Upper lobe of right lung (tissue), 1 donor: ENCODE results near the gene CCNDBP1. TPM values are rescaled to one million over a fixed set of nuclear protein-coding genes. Genes with fewer than 3 reads are reported as not detected.

ENCODE experiments used
- ATAC-seq: fragments of 200-7000 bp; cut with Tn5 transposase; one replicate; pipeline ENCODE4 v1.9.1; 2020; ENCODE audit warnings: mild to moderate bottlenecking, moderate library complexity
- DNase-seq: peaks from one replicate; pipeline ENCODE4 v3.0.0-alpha.2; 2020
- H3K27ac ChIP-seq: fragments of 200-600 bp; one replicate; pipeline ENCODE4 v1.8.0; 2022
- H3K27me3 ChIP-seq: fragments of 200-600 bp; one replicate; pipeline ENCODE4 v1.8.0; 2022; ENCODE audit warnings: mild to moderate bottlenecking
- H3K36me3 ChIP-seq: fragments of 200-600 bp; one replicate; pipeline ENCODE4 v1.8.0; 2022
- H3K4me1 ChIP-seq: fragments of 200-600 bp; one replicate; pipeline ENCODE4 v1.8.0; 2022
- H3K4me3 ChIP-seq: fragments of 200-600 bp; one replicate; pipeline ENCODE4 v1.8.0; 2022; ENCODE audit warnings: mild to moderate bottlenecking
- H3K9me3 ChIP-seq: fragments of 200-600 bp; one replicate; pipeline ENCODE4 v1.8.0; 2022
- CTCF ChIP-seq: fragments of 200-600 bp; IDR thresholded peaks from one replicate; pipeline ENCODE4 v1.8.0; 2022; ENCODE audit warnings: antibody characterized with exemption
- intact Hi-C: fragments of 100-400 bp; cut with DNase I; formaldehyde crosslinking; loops from one replicate; pipeline ENCODE4 v1.11.0; 2022
- total RNA-seq: library from RNA; stranded (reverse); fragmentation: NEBNext Ultra II Directional; extraction: Animal tissue kit (Norgen Biotek cat#: 25700); gene quantifications from one replicate; pipeline ENCODE4 v1.2.1, GENCODE V29; 2021
- donor health status: DM: no; HTN: yes; CAD: no; lungs with severe emphysema.

CCNDBP1 gene
- total RNA-seq, 1 donor from 2014 or later: 57.9 TPM

GRCh38 chr15:43226436-43227305 lies 41.5 kb downstream of the CCNDBP1 start:
- intact Hi-C loops: no loop called here
- Histone ChIP-seq H3K27ac (no peak overlapping the region), H3K4me3 (no peak overlapping the region), H3K36me3 (no peaks in the 10 kb centered on the region), H3K27me3 (no peaks in the 10 kb centered on the region), H3K4me1 (no peaks in the 10 kb centered on the region), H3K9me3 (no peaks in the 10 kb centered on the region)
- TF ChIP-seq CTCF: no peak
- DNase-seq (no peak), ATAC-seq (no peak)

GRCh38 chr15:43229977-43230376 lies 44.8 kb downstream of the CCNDBP1 start:
- ATAC-seq: no peak
- Histone ChIP-seq H3K4me1 (no peaks in the 10 kb centered on the region), H3K4me3 (no peak overlapping the region), H3K27me3 (no peaks in the 10 kb centered on the region), H3K36me3 (no peaks in the 10 kb centered on the region), H3K27ac (no peak overlapping the region), H3K9me3 (no peaks in the 10 kb centered on the region)
- no peak for TF ChIP-seq CTCF
- no peak for DNase-seq
- intact Hi-C loops: no loop called here

- ATAC-seq (peak; percentile 52), DNase-seq (no peak)
- TF ChIP-seq CTCF: no peak
- H3K9me3 ChIP-seq: no peaks in the 10 kb centered on the region
- H3K4me1 ChIP-seq: no peaks in the 10 kb centered on the region
- intact Hi-C loops: no loop called here
- H3K36me3 ChIP-seq: no peaks in the 10 kb centered on the region
- peak overlapping the region; percentile 24 for H3K27ac ChIP-seq
- no peak overlapping the region for H3K4me3 ChIP-seq
- H3K27me3 ChIP-seq: no peaks in the 10 kb centered on the region
Observed at GRCh38 chr15:43230640-43231115, 45.5 kb downstream of the CCNDBP1 start.

- Histone ChIP-seq H3K4me1 (no peaks in the 10 kb centered on the region), H3K27ac (no peak overlapping the region), H3K9me3 (no peaks in the 10 kb centered on the region), H3K4me3 (no peak overlapping the region), H3K36me3 (no peaks in the 10 kb centered on the region), H3K27me3 (no peaks in the 10 kb centered on the region)
- intact Hi-C loops: no loop called here
- ATAC-seq (no peak), DNase-seq (no peak)
- TF ChIP-seq CTCF: no peak
Observed at GRCh38 chr15:43232289-43232874, 47.2 kb downstream of the CCNDBP1 start.

- Histone ChIP-seq H3K36me3 (no peaks in the 10 kb centered on the region), H3K27me3 (no peaks in the 10 kb centered on the region), H3K4me3 (no peak overlapping the region), H3K4me1 (no peaks in the 10 kb centered on the region), H3K27ac (no peak overlapping the region), H3K9me3 (no peaks in the 10 kb centered on the region)
- DNase-seq (no peak), ATAC-seq (no peak)
- intact Hi-C loops: no loop called here
- no peak for TF ChIP-seq CTCF
Observed at GRCh38 chr15:43235536-43235935, 50.3 kb downstream of the CCNDBP1 start.
